Stomach (tissue), 9 donors: Measurements from ENCODE around the gene RBM3. TPM values are rescaled to one million over a fixed set of nuclear protein-coding genes. Genes with fewer than 3 reads are reported as not detected.
"Not testable (repeated sequence)": the region's sequence is repeated elsewhere in the genome, so short reads cannot be mapped to it uniquely, and the experiment has no call there.

Experiments used
- DNase-seq, 2 donors: peaks; one replicate each; pipeline versions ENCODE4 v3.0.0 to v3.0.0-alpha.2; 2013 to 2019
- H3K27ac ChIP-seq, 5 donors: fragments of 200-600 bp in 4 of 5; sonication (generic) in 4 of 5; one replicate each; pipeline ENCODE4 v1.5.1; 2013 to 2019; ENCODE audit warnings: mild to moderate bottlenecking in 1 of 5, moderate library complexity in 1 of 5
- H3K27me3 ChIP-seq, 3 donors: fragments of 200-600 bp; sonication (generic); one replicate each; pipeline ENCODE4 v1.5.1; 2017 to 2019; ENCODE audit warnings: mixed run types in 1 of 3
- H3K36me3 ChIP-seq, 4 donors: fragments of 200-600 bp; sonication (generic); 1 replicate in 3 of 4; 2 replicates in 1 of 4; pipeline ENCODE4 v1.5.1; 2016 to 2019
- H3K4me1 ChIP-seq, 4 donors: fragments of 200-600 bp; sonication (generic); one replicate each; pipeline ENCODE4 v1.5.1; 2016 to 2019
- H3K4me3 ChIP-seq, 4 donors: fragments of 200-600 bp; sonication (generic) in 3 of 4; one replicate each; pipeline ENCODE4 v1.5.1; 2016 to 2019; ENCODE audit warnings: mild to moderate bottlenecking in 1 of 4
- H3K9me3 ChIP-seq, 4 donors: fragments of 200-600 bp; sonication (generic); one replicate each; pipeline ENCODE4 v1.5.1; 2016 to 2019
- CTCF ChIP-seq, 7 experiments: fragments of 450-650 bp in 4 of 7; fragments of 200-600 bp in 3 of 7; sonication (generic) in 3 of 7; IDR thresholded peaks; one replicate each; pipeline ENCODE4 v1.5.1; 2016 to 2019; ENCODE audit warnings: antibody characterized with exemption in 7 of 7, control low read depth in 2 of 7, mild to moderate bottlenecking in 1 of 7
- EP300 ChIP-seq: sonication (generic); formaldehyde crosslinking; IDR thresholded peaks from one replicate; pipeline ENCODE4 v1.6.1; 2017; ENCODE audit warnings: antibody characterized with exemption
- POLR2A ChIP-seq, 4 donors: fragments of 450-650 bp; IDR thresholded peaks; one replicate each; pipeline ENCODE4 v1.6.1; 2016; ENCODE audit warnings: antibody characterized with exemption in 4 of 4, control low read depth in 2 of 4, mild to moderate bottlenecking in 1 of 4, moderate library complexity in 1 of 4
- POLR2AphosphoS5 ChIP-seq, 3 donors: sonication (generic); formaldehyde crosslinking; IDR thresholded peaks; one replicate each; pipeline ENCODE4 v1.6.1; 2016; ENCODE audit warnings: antibody characterized with exemption in 3 of 3
- WGBS, 5 donors: extraction: QIAGEN DNeasy Blood & Tissue Kit in 3 of 5; methylation state at CpG; one replicate each; pipeline versions ENCODE4 v1.1.5 to v1.1.7; 2013 to 2018; 5-methylcytosine and 5-hydroxymethylcytosine counted together
- intact Hi-C: fragments of 100-400 bp; cut with DNase I; formaldehyde crosslinking; loops from one replicate; pipeline ENCODE4 v1.15.1; 2023; ENCODE audit warnings: low total_unique reads
- polyA plus RNA-seq, 3 donors: library from polyadenylated mRNA; stranded (reverse); fragments of 200-250 nt; gene quantifications; one replicate each; pipeline ENCODE4 v1.2.3, GENCODE V29; 2013
- total RNA-seq, 5 donors: library from RNA; depleted of rRNA; stranded (reverse); fragments of >200 nt; gene quantifications; one replicate each; pipeline versions ENCODE4 v1.1.0 to v1.2.3, GENCODE V29; 2014 to 2016
- donor health status: healthy with polysubstance abuse.
- donor health status: Bipolar disorder and iron deficiency.
- donor health status: healthy.

RBM3 gene
- total and polyA plus RNA-seq, 8 donors, result 106 to 419 (median 157) TPM

GRCh38 chrX:48548871-48549270, 25.4 kb upstream of the RBM3 start:
- intact Hi-C loops, result no loop called here

GRCh38 chrX:48555731-48556325, 18.5 kb upstream of the RBM3 start:
- WGBS, 5 donors, result 87 to 96% (median 90%) methylated on average over 7 to 9 of the region's 9 CpGs
- not testable (repeated sequence) for H3K27ac ChIP-seq, H3K4me3 ChIP-seq

More at GRCh38 chrX:48548871-48549270, 25.4 kb upstream of the RBM3 start:
- H3K4me1 ChIP-seq, result peaks cover 0 to 5% (median 0%) of the 10 kb centered on the region in 4 donors
- no peak for TF ChIP-seq POLR2A (IDR thresholded peaks at IDR 0.05)
- H3K27me3 ChIP-seq, result no peaks in the 10 kb centered on the region
- peaks cover 0 to 61% (median 52%) of the 10 kb centered on the region in 4 donors for H3K36me3 ChIP-seq
- DNase-seq, result no peak
- WGBS, 5 donors, result 89 to 93% (median 91%) methylated on average over 3 of the region's 3 CpGs
- H3K4me3 ChIP-seq, result no peak overlapping the region
- H3K9me3 ChIP-seq, result no peaks in the 10 kb centered on the region
- H3K27ac ChIP-seq, result no peak overlapping the region

GRCh38 chrX:48558271-48558670, 16.0 kb upstream of the RBM3 start:
- no peaks in the 10 kb centered on the region for H3K27me3 ChIP-seq
- no peaks in the 10 kb centered on the region for H3K4me1 ChIP-seq
- no peak overlapping the region for H3K27ac ChIP-seq
- TF ChIP-seq POLR2A (IDR thresholded peaks at IDR 0.05), result no peak
- no peak for TF ChIP-seq CTCF (IDR thresholded peaks at IDR 0.05)
- TF ChIP-seq POLR2AphosphoS5 (IDR thresholded peaks at IDR 0.05), result no peak
- TF ChIP-seq EP300, result no peak
- H3K9me3 ChIP-seq, result no peaks in the 10 kb centered on the region
- intact Hi-C loops, result no loop called here
- no peak overlapping the region for H3K4me3 ChIP-seq
- WGBS, 5 donors, result 70 to 85% (median 80%) methylated on average over 4 of the region's 4 CpGs
- H3K36me3 ChIP-seq, result peaks cover 3 to 66% (median 64%) of the 10 kb centered on the region in 4 donors
- no peak for DNase-seq

More at GRCh38 chrX:48555731-48556325, 18.5 kb upstream of the RBM3 start:
- H3K36me3 ChIP-seq, result peaks cover 0 to 72% (median 60%) of the 10 kb centered on the region in 4 donors
- intact Hi-C loops, DNase-seq, H3K4me1 ChIP-seq, H3K27me3 ChIP-seq, H3K9me3 ChIP-seq: not testable (repeated sequence)

GRCh38 chrX:48559636-48560035, 14.6 kb upstream of the RBM3 start:
- Histone ChIP-seq H3K9me3 (no peaks in the 10 kb centered on the region), H3K4me3 (no peak overlapping the region), H3K4me1 (no peaks in the 10 kb centered on the region), H3K27ac (no peak overlapping the region), H3K27me3 (no peaks in the 10 kb centered on the region), H3K36me3 (peaks cover 3 to 73% (median 64%) of the 10 kb centered on the region in 4 donors)
- TF ChIP-seq POLR2A (IDR thresholded peaks at IDR 0.05) (no peak), POLR2AphosphoS5 (IDR thresholded peaks at IDR 0.05) (no peak), EP300 (no peak), CTCF (IDR thresholded peaks at IDR 0.05) (no peak)
- 93 to 96% (median 95%) methylated on average over 14 to 24 of the region's 24 CpGs for WGBS, 5 donors
- DNase-seq, result no peak
- intact Hi-C loops, result no loop called here

- no peaks in the 10 kb centered on the region for H3K4me1 ChIP-seq
- WGBS, 5 donors, result 86 to 95% (median 94%) methylated on average over 9 to 14 of the region's 14 CpGs
- no peaks in the 10 kb centered on the region for H3K27me3 ChIP-seq
- H3K4me3 ChIP-seq, result no peak overlapping the region
- peaks cover 3 to 70% (median 60%) of the 10 kb centered on the region in 4 donors for H3K36me3 ChIP-seq
- no peak overlapping the region for H3K27ac ChIP-seq
- no peaks in the 10 kb centered on the region for H3K9me3 ChIP-seq
- no peak for TF ChIP-seq POLR2AphosphoS5 (IDR thresholded peaks at IDR 0.05)
- TF ChIP-seq EP300, result no peak
- TF ChIP-seq CTCF (IDR thresholded peaks at IDR 0.05), result no peak
- TF ChIP-seq POLR2A (IDR thresholded peaks at IDR 0.05), result no peak
- no peak for DNase-seq
- intact Hi-C loops, result no loop called here
Measured at GRCh38 chrX:48560056-48560455, 14.2 kb upstream of the RBM3 start.
